ENCODE data around the gene ATP11A.
A peak's percentile ranks its signal among the peaks of the same experiment; 100 is the strongest.
"Not testable (repeated sequence)": the region's sequence is repeated elsewhere in the genome, so short reads cannot be mapped to it uniquely, and the experiment has no call there.

Gene ATP11A

DNA sequence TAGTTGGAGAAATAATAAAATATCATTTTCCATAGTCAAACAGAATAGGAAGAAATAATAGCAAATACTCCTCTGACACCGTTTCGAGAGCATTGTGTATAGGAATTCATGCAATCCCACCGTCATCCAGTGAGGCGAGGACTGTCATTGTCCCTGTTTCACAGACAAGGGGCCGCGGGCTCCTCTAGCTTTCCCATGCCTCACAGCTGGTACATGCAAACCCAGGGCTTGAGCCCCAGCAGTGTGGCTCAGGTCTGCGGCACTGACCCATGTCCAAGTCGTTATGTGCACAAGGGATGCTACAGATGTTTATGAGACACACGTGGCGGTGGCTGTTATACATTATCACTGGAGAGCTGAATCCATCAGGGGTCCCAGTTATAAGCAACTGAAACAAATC is 18.5 kb upstream of the ATP11A start:
- no peak for DNase-seq

DNA sequence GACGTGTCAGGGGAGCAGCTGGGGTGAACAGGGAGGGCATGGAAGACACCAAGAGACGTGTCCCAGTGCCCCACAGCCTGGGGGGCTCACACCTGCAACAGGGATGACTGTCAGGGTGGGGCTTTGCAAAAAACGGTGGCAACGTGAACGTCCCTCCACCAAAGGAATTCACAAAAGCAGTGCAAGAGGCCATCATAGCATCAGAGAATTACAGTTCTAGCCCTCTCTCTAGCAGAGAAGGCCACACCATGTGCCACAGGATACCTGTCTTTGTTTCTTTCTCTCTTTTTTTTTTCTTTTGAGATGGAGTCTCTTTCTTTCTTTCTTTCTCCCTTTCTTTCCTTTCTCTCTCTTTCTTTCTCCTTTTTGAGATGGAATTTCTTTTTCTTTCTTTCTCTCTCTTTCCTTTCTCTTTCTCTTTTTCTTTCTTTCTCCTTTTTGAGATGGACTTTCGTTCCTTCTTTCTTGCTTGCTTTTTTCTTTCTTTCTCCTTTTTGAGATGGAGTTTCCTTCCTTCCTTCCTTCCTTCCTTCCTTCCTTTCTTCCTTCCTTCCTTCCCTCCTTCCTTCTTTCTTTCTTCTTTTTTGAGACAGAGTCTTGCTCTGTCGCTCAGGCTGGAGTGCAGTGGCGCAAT is 17.1 kb upstream of the ATP11A start:
- DNase-seq: no peak

- no peak for DNase-seq
These were observed 15.1 kb upstream of the ATP11A start for GRCh38 chr13:112674412-112675365.

DNA sequence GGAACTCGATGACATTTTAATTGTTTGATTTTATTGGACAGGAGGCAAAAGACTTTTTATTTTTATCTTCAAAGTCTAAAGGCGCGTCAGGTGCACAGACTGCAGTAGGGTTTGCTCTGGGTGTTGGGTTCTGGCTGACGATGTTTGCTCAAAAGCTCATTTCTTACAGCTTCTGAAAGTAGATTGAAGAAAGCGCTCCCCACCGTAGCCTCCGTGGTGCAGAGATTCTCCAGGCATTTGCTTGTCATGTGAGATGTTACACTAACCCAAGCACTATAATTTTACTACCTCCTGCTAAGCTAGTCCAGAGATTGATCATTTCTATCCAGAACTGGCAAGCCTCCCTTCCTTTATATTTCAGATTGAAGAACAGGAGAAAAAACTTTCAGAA is 14.5 kb upstream of the ATP11A start:
- DNase-seq: no peak

DNA sequence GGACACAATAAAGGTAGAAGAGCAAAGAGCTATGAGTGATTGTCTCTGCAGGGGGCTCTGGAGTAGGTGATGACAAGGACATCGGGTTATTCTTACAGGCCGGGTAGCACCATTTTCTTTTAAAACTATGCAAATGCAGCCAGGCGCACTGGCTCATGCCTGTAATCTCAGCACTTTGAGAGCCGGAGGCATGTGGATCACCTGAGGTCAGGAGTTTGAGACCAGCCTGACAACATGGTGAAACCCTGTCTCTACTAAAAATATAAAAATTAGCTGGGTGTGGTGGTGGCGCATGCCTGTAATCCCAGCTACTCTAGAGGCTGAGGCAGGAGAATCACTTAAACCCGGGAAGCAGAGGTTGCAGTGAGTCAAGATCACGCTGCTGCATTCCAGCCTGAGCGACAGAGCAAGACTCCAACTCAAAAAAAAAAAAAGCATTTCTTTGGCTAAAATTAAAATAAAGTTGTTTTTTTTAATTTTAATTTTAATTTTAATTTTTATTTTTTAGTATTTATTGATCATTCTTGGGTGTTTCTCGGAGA is 12.3 kb upstream of the ATP11A start:
- DNase-seq: not testable (repeated sequence)

DNA sequence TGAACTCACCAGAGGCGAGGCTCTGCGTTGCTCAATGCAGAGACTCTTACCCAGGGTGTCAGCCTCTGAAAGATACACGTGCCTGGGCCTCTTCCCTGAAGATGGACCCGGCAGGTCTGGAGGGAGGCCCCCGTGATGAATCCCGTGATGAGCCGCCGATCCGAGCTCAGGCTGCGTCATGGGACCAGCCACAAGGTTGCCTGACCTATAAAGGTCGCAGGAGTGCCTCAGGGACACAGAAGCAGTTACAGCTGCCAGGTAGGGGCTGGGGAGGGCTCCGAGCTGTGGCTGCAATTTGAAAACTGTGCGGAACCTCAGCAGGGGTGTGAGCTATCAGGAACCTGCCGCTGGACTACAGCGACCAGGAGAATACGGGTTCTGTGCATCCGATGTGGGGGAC is 10.5 kb upstream of the ATP11A start:
- DNase-seq: no peak

DNA sequence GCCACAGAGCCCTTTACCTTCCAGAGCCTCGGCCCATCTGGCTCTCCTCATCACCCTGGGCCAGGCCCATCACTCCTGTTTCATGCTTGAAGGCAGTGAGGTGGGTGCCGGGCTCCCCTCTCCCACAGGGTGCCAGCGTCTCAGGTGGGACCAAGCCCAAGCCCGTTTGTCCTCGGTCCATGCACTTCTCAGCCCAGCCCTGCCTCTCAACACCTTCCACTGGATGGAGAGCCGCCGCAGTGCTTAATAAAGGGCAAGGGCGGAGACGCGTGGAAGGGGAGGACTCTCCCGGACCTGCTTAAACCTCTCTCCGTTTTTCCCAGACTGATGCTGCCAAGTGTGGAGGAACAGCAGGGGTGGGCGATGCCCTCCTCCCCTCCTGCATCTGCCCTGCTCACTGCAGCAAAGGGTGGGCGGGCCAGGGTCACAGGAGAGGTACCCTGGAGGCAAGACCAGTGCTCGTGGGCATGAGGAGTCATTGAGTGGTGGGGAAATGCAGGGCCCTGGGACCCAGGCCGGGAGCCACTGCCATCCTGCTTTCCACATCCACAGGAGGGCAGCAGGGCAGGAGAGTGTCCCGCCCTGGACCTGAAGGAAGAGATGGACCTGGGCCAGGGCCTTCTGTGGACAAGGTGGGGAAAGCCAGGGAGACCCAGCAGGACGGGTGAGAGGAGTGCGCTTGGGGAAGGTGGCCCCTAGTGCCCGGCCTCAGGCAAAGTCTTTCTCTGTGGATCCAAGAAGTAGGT is 9.7 kb upstream of the ATP11A start:
- DNase-seq: no peak

- DNase-seq: no peak
These were observed 9.0 kb upstream of the ATP11A start for GRCh38 chr13:112680741-112681360.

GRCh38 chr13:112683581-112683980 is 6.3 kb upstream of the ATP11A start:
- DNase-seq: no peak

DNA sequence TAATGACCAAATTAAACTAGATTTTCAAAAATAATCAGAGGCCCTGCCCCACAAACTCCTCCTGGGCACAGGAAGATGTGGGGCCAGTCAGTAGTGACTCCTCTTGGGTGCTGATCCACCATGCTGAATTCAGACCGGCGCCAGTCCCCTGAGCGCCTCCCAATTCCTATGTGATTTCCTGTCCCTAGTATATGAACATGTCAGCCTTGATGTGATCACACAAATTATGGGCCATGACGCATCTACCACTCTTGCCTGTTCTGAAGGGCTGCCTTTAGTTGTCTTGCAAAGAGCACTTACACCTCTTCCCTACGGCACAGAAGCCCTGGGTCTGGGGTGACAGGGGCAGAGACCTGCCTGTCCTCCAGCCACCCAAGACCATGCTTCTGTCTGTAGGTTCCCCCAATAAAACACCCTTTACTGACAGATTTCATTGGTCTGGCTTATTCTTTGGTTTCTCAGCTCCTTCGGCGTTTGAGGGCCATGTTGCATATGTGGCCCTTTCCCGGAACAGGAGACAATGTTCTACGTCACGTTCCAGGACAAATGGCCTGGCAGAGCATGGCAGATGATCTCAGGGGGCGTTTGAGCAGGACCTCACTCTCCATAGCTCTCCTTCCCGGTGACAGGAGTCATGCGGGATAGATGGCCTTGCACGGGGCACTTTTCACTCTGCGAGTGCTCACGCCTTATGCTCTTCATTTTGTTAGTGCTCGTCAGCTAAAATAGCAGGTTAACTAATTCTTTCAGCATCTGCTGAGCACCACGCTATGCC is 5.6 kb upstream of the ATP11A start:
- DNase-seq: no peak

GRCh38 chr13:112685189-112685805 is 4.5 kb upstream of the ATP11A start:
- not testable (repeated sequence) for DNase-seq

- no peak for DNase-seq
These were observed 3.9 kb upstream of the ATP11A start for GRCh38 chr13:112685896-112686295.

- no peak for DNase-seq
These were observed 3.5 kb upstream of the ATP11A start for GRCh38 chr13:112686364-112686763.

- DNase-seq: no peak
These were observed 2.9 kb upstream of the ATP11A start for GRCh38 chr13:112686987-112687386.

DNA sequence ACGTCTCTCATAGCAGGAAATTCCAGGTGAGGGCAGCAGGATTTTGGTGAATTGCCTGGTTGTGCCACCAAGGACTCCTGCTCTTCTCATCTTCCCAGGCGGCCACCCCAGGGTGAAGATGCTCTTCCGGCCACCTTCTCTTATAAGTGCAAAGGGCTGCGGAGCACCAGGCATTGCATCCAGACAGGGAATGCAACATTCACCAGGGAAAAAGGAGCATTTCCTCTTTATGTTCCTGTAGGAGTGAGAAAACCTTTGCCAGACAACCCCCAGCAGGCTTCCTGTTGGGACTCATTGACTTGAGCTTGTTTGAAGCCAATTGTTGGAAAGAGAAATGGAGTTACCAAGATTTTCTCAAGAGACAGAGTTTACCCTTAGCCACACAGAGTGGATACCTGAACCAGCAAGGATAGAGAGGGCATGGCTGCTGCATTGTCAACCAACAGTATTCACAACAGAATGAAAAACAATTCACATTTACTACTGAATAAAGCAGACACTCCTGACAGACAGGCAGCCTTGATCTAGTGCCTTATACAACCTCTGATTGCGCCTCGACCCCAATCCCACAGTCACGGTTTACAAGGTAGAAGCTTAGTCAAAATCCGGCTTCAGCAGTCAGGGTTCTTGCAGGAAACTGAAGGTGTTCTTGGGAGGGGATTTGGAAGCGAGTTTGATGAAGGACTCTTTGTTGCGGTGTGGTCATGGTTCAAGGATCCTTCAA is 1.8 kb upstream of the ATP11A start:
- no peak for DNase-seq

DNA sequence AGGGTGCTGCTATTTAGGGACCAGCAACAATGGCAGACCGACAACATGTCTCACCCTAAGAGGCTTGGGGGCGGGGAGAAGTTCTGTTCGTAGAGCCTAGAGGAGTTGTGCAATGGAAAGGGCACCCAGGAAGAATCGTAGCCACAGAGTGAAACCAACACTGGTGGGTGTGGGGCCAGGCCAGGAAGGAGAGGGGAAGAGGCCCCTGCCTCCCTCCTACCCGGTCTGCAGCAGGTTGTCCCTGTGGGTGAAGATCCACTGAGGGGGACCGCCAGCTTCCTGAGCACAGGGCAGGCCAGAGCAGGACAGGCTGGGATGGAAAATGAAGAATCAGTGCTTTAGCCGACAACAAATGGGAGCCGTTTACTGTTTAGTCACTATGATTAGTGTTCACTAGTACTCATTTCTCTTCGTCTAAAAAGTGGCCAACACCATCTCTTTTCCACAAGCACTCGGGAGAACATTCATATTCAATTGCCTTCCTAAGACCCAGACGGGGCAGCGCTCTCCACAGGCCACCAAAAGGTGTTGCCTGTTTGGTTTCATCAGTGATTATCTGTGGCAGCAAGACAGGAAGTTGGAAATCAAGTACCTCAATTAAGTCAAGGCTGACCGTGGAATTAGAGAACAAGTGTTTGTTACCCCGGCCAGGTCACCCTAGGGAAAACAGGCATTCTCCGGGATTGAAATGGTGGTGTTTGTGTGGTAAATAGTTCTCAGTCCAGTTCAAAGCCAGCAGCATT is 1.1 kb upstream of the ATP11A start:
- peak; percentile 78 to 87 (median 86) for DNase-seq

DNA sequence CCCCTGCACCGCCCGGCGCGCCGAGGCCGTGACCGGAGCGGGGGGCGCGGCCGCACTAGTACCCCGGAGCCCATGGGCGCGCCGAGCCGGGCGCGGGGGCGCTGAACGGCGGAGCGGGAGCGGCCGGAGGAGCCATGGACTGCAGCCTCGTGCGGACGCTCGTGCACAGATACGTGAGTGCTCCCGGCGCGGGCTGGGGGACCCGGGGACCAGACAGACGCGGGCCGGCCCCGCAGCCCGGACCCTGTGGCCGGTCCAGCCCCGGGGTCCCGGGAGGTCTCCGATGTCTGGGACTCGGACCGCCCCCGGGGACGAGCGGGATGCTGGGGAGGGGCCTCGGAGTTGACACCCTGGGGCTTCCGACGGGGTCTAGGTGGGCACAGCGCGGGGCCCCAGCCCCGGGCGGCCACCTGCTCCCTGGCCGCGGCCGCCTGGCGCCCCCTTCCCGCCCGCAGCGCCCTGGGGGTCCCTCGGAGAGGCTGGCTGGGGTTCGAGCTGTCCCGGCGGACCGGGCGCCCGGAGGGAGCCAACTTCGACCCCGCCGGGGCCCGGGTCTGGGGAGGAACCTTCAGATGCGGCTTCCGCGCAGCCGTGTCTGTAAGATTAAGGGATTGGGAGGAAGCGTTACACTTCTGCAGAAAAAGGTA is 568 bp downstream of the ATP11A start:
- DNase-seq: peak; percentile 37 to 67 (median 51)

- DNase-seq: no peak
These were observed 2.3 kb downstream of the ATP11A start for GRCh38 chr13:112692104-112692503.

DNA sequence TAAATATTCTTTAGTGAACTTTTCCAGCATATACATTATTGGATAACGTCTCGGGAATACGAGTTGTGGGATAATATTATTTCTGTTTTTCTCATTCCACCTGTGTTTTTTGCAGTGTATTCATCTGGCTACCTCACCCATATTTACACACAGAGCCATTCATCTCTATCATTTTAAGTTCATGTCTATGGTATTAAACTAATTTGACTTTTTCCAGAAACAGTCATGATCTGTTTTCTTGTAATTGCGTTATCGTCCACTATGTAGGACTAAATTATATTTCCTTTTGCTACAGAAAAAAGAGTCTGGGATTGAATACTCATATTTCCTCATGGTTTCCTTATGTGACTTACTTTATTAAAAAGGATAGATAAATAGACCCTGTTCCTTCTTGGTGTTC is 2.7 kb downstream of the ATP11A start:
- no peak for DNase-seq
